GM19438 (cell line): Measurements from ENCODE around the gene TBC1D2.
"Not testable (repeated sequence)": the region's sequence is repeated elsewhere in the genome, so short reads cannot be mapped to it uniquely, and the experiment has no call there.

Experiments
- ATAC-seq: cut with Tn5 transposase; IDR thresholded peaks from one replicate; pipeline ENCODE4 v1.9.1; 2021; ENCODE audit warnings: low read depth; ENCODE audit not compliant: unreplicated experiment

The TBC1D2 gene

GRCh38 chr9:98175028-98175569 lies 80.3 kb downstream of the TBC1D2 start:
- ATAC-seq = no peak

DNA sequence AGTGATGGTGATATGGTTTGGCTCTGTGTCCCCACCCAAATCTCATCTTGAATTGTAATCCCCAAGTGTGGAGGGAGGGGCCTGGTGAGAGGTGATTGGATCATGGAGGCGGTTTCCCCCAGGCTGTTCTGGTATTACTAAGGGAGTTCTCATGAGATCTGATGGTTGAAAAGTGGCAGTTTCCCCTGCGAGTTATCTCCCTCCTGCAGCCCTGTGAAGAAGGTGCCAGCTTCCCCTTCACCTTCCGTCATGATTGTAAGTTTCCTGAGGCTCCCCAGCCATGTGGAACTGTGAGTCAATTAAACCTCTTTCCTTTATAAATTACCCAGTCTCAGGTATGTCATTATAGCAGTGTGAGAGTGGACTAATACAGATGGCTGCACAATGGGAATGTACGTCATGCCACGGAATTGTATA lies 80.9 kb downstream of the TBC1D2 start:
- not testable (repeated sequence) for ATAC-seq

- ATAC-seq = no peak
Observed at GRCh38 chr9:98173181-98173580, 82.3 kb downstream of the TBC1D2 start.

DNA sequence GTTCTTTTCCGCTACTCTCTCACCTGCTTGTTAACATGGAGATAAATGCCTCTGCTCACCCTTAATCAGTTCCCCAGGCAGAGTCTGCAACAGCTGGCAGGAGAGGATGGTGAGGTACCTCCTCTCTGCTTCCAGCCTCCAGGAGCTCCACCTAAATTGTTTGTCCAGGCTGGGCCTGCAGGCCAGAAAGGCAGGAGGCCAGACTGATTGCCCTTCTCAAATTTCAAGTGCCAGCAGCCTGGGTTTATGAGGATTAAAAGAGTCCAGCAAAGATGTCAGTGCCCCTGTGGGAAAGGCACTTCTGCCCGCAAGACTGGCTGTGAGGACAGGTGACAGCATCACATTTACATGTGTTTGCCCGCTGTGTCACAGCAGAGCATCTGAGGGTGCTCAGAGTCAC lies 82.8 kb downstream of the TBC1D2 start:
- no peak for ATAC-seq

DNA sequence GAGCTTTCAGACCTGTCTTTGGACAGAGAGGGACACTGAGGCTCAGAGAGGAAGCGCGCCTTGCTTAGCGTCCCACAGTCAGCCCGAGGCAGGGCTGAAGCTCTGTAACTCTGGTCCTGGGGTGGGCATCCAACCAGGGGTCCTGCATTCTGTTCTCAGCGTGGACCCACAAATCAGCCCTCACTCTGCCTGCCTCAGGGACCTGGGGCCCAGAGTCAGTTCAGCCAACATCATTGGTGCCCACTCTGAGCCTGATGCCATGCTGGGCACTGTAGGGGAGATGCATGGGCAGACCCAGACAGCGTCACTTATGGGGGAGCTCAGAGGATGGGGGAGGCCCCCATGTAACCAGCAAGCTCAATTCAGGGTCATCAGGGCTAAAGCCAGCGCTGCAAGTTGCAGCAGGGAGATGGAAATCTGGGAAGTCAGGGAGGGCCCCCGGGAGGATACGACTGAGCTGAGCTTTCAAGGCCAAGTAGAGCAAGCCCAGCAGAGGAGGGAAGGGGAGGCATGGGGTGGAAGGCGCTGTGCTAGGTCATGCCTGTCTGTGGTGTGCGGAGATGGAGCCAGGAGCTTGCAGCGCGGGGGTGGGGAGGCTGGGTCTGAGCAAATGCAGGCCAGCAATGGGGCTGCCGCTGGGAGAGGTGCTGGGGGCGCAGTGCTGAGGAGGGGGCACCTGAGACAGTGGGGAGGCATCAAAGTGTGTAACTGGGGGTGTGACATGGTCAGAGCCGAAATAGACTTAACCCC lies 84.1 kb downstream of the TBC1D2 start:
- no peak for ATAC-seq

GRCh38 chr9:98168941-98169488 lies 86.4 kb downstream of the TBC1D2 start:
- ATAC-seq = peak; percentile 99

- no peak for ATAC-seq
Observed at GRCh38 chr9:98168153-98168780, 87.2 kb downstream of the TBC1D2 start.

GRCh38 chr9:98164912-98165311 lies 90.5 kb downstream of the TBC1D2 start:
- ATAC-seq = no peak

- no peak for ATAC-seq
Observed at GRCh38 chr9:98162613-98163012, 92.8 kb downstream of the TBC1D2 start.

GRCh38 chr9:98161851-98162250 lies 93.6 kb downstream of the TBC1D2 start:
- no peak for ATAC-seq

DNA sequence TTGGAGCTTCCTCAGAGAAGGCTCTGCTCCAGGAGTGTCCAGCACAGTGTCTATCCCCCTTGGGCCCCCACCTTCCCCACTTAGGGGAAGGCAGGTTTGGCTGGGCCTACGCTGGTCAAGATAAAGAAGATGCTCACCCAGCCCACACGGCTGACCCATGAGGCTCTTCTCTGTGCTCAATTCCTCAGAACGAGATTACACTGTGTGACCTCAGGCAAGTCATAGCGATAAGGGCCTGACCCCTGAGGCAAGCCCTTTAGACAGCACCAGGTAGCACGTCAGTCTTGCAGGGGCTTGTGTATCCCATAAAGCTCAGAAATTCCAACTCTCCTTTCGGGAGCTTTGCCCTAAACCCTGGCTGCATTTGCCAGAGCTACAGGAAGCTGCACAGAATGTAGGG lies 95.7 kb downstream of the TBC1D2 start:
- no peak for ATAC-seq

- ATAC-seq = no peak
Observed at GRCh38 chr9:98159301-98159700, 96.1 kb downstream of the TBC1D2 start.

GRCh38 chr9:98158071-98158831 lies 97.2 kb downstream of the TBC1D2 start:
- ATAC-seq = no peak

- no peak for ATAC-seq
Observed at GRCh38 chr9:98157372-98157771, 98.1 kb downstream of the TBC1D2 start.

DNA sequence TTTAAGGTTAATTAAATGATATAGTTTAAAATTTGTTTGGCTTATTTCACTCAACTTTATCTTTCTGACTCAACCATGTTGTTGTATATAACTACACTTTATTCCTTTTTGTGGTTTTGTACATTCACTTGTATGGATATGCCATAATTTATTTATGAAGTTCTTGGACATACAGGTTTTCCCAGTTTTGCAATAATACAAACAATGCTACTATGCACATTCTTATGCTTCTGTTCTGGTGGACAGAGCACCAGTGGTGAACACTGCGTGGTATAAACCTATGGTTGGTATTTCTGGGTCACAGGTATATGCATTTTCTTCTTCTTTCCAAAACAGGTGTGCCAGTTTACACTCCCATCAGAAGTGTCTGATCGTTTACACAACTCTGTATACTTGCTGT lies 100.8 kb downstream of the TBC1D2 start:
- no peak for ATAC-seq

DNA sequence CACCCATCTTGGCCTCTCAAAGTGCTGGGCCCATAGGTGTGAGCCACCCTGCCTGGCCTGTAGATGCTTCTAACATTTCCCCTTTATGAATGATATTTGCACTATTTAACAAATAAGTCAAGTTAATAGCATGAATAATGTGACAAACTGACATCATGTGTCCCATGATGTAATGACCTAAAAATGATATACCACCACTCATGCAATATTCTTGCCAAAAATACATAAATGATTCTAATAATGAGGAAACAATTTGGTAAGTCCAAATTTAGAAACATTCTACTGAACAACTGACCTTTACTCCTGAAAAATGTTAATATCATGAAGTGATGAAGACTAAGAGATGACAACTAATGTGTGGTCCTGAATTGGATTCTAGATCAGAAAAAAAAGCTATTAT lies 102.9 kb downstream of the TBC1D2 start:
- no peak for ATAC-seq

DNA sequence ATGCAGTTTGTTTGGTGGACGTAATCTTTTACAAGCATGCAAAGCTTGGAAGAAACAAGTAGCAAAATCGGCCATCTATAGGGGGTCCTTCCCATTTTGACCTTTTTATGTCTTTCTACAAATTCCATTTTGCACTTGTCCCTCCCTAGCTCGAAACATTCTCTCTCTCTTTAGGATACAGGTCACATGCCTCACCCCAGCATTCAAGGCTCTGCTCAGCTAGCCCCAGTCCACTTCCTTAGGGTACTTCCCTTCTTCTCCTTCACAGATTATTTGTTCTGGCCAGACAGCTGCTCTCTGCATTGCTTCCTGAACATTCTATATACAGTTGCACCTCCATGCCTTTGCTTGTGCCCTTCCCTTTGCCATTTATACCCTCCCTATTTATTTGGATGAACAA lies 104.7 kb downstream of the TBC1D2 start:
- no peak for ATAC-seq

- ATAC-seq = no peak
Observed at GRCh38 chr9:98150164-98150563, 105.3 kb downstream of the TBC1D2 start.

DNA sequence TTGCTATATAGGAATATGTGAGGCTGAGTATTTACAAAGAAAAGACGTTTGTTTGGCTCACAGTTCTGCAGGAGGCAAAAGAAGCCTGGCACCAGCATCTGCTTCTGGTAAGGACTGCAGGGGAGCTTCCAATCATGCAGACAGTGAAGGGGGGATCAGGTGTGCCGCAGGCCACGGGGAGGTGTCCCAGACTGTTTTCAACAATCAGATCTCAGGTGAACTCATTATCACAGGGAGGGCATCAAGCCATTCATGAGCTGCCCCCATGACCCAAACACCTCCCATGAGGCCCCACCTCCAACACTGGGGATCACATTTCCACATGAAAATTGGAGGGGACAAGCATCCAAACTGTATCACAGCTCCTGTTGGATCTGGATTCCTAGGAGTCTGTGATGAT lies 106.0 kb downstream of the TBC1D2 start:
- ATAC-seq = no peak
